GM12878 (cell line): ENCODE results near the gene ITPR3.

Experiments
- ATF2 ChIP-seq: IDR thresholded peaks from 2 replicates; pipeline ENCODE4 v1.6.1; 2012; ENCODE audit warnings: low read length, inconsistent platforms
- EGR1 ChIP-seq, 2 experiments: IDR thresholded peaks; 1 replicate in 1 of 2; 2 replicates in 1 of 2; pipeline ENCODE4 v1.6.1; 2011 to 2012; ENCODE audit warnings: low read depth in 2 of 2, low read length in 2 of 2, borderline replicate concordance in 1 of 2, mild to moderate bottlenecking in 1 of 2, moderate library complexity in 1 of 2
- EZH2 ChIP-seq: IDR thresholded peaks from 2 replicates; pipeline ENCODE4 v1.6.1; 2012; ENCODE audit warnings: low read depth, mild to moderate bottlenecking, control low read depth, inconsistent platforms, low read length, borderline replicate concordance; ENCODE audit not compliant: control insufficient read depth
- HDAC2 ChIP-seq: fragments of 200-600 bp; sonication (generic); IDR thresholded peaks from 2 replicates; pipeline ENCODE4 v1.6.1; 2017
- MAX ChIP-seq: IDR thresholded peaks from 2 replicates; pipeline ENCODE4 v1.6.1; 2012; ENCODE audit warnings: low read depth, low read length, improper control_type of control experiment
- NR2C2 ChIP-seq: IDR thresholded peaks from 2 replicates; pipeline ENCODE4 v1.6.1; 2011; ENCODE audit warnings: borderline replicate concordance, low read depth; ENCODE audit not compliant: control insufficient read depth, insufficient read length
- RUNX3 ChIP-seq: IDR thresholded peaks from 2 replicates; pipeline ENCODE4 v1.6.1; 2012; ENCODE audit warnings: low read length, inconsistent platforms
- SIN3A ChIP-seq: IDR thresholded peaks from 2 replicates; pipeline ENCODE4 v1.6.1; 2012; ENCODE audit warnings: low read depth, low read length, improper control_type of control experiment
- SREBF2 ChIP-seq: IDR thresholded peaks from 2 replicates; pipeline ENCODE4 v1.6.1; 2012; ENCODE audit warnings: mild to moderate bottlenecking, low read length
- TARDBP ChIP-seq: IDR thresholded peaks from 2 replicates; pipeline ENCODE4 v1.6.1; 2016; ENCODE audit warnings: borderline replicate concordance
- USF2 ChIP-seq: IDR thresholded peaks from 2 replicates; pipeline ENCODE4 v1.6.1; 2011; ENCODE audit warnings: low read depth, low read length, improper control_type of control experiment, borderline replicate concordance
- ZNF207 ChIP-seq: fragments of 450-650 bp; IDR thresholded peaks from 2 replicates; pipeline ENCODE4 v1.6.1; 2014; ENCODE audit warnings: antibody characterized with exemption, mild to moderate bottlenecking, borderline replicate concordance
- ZNF217 ChIP-seq: fragments of 450-650 bp; IDR thresholded peaks from 2 replicates; pipeline ENCODE4 v1.6.1; 2017; ENCODE audit warnings: antibody characterized with exemption, mild to moderate bottlenecking
- TF ChIP-seq, protein P1 (sequence below), 3 experiments: IDR thresholded peaks in 2 of 3; conservative IDR thresholded peaks in 1 of 3; 2 replicates each; pipeline ENCODE4 v1.5.1; 2011; ENCODE audit warnings: low read depth in 3 of 3, low read length in 3 of 3, mild to moderate bottlenecking in 3 of 3, control low read depth in 2 of 3, moderate library complexity in 2 of 3, inconsistent platforms in 1 of 3, mixed read lengths in 1 of 3; ENCODE audit not compliant: control insufficient read depth in 2 of 3, insufficient read depth in 1 of 3; ENCODE audit errors: extremely low read depth in 1 of 3

- TF ChIP-seq, protein P1, sequence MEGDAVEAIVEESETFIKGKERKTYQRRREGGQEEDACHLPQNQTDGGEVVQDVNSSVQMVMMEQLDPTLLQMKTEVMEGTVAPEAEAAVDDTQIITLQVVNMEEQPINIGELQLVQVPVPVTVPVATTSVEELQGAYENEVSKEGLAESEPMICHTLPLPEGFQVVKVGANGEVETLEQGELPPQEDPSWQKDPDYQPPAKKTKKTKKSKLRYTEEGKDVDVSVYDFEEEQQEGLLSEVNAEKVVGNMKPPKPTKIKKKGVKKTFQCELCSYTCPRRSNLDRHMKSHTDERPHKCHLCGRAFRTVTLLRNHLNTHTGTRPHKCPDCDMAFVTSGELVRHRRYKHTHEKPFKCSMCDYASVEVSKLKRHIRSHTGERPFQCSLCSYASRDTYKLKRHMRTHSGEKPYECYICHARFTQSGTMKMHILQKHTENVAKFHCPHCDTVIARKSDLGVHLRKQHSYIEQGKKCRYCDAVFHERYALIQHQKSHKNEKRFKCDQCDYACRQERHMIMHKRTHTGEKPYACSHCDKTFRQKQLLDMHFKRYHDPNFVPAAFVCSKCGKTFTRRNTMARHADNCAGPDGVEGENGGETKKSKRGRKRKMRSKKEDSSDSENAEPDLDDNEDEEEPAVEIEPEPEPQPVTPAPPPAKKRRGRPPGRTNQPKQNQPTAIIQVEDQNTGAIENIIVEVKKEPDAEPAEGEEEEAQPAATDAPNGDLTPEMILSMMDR (IDR thresholded peaks at IDR 0.05 in 2 of 3, conservative IDR thresholded peaks at IDR 0.05 in 1 of 3; ENCODE audit: control insufficient read depth in 2 of 3, extremely low read depth in 1 of 3, insufficient read depth in 1 of 3, low read depth in 3 of 3, low read length in 3 of 3) = no peak
- no peak for TF ChIP-seq HDAC2
- no peak for TF ChIP-seq EZH2
- no peak for TF ChIP-seq TARDBP
- no peak for TF ChIP-seq MAX
- no peak for TF ChIP-seq SREBF2
- TF ChIP-seq SIN3A = no peak
- no peak for TF ChIP-seq NR2C2
- TF ChIP-seq ATF2 = no peak
- TF ChIP-seq EGR1 (IDR thresholded peaks at IDR 0.05; ENCODE audit: borderline replicate concordance in 1 of 2, low read depth in 2 of 2, low read length in 2 of 2) = no peak
- TF ChIP-seq ZNF217 = no peak
- TF ChIP-seq ZNF207 = no peak
- TF ChIP-seq RUNX3 = no peak
- TF ChIP-seq USF2 = no peak
Observed at GRCh38 chr6:33731751-33732282, 110.7 kb downstream of the ITPR3 start.
